Heart left ventricle (tissue), 16 donors: ENCODE results near the gene NGB. TPM values are rescaled to one million over a fixed set of nuclear protein-coding genes. Genes with fewer than 3 reads are reported as not detected.

Experiments used
- ATAC-seq, 4 donors: fragments of 200-7000 bp; cut with Tn5 transposase; one replicate each; pipeline ENCODE4 v1.9.1; 2020 to 2022; ENCODE audit warnings: moderate library complexity in 4 of 4, mild to moderate bottlenecking in 3 of 4, moderate number of reproducible peaks in 1 of 4
- DNase-seq, 5 donors: peaks; one replicate each; pipeline ENCODE4 v3.0.0-alpha.2; 2020
- H3K27ac ChIP-seq, 12 donors: fragments of 200-600 bp; sonication (generic) in 4 of 12; one replicate each; pipeline versions ENCODE4 v1.5.0 to v1.8.0; 2016 to 2022; ENCODE audit warnings: mild to moderate bottlenecking in 2 of 12
- H3K27me3 ChIP-seq, 9 donors: fragments of 200-600 bp; sonication (generic) in 2 of 9; one replicate each; pipeline versions ENCODE4 v1.5.1 to v1.8.0; 2016 to 2022; ENCODE audit warnings: mild to moderate bottlenecking in 3 of 9
- H3K36me3 ChIP-seq, 9 donors: fragments of 200-600 bp; sonication (generic) in 2 of 9; one replicate each; pipeline versions ENCODE4 v1.5.0 to v1.8.0; 2018 to 2022; ENCODE audit warnings: mild to moderate bottlenecking in 2 of 9
- H3K4me1 ChIP-seq, 12 donors: fragments of 200-600 bp; sonication (generic) in 4 of 12; one replicate each; pipeline versions ENCODE4 v1.5.0 to v1.8.0; 2016 to 2022; ENCODE audit warnings: mild to moderate bottlenecking in 3 of 12
- H3K4me3 ChIP-seq, 12 donors: fragments of 200-600 bp; sonication (generic) in 4 of 12; one replicate each; pipeline versions ENCODE4 v1.5.0 to v1.8.0; 2017 to 2022; ENCODE audit warnings: mild to moderate bottlenecking in 9 of 12, moderate library complexity in 4 of 12
- H3K9me3 ChIP-seq, 12 donors: fragments of 200-600 bp; sonication (generic) in 4 of 12; one replicate each; pipeline versions ENCODE4 v1.5.0 to v1.8.0; 2016 to 2022; ENCODE audit warnings: mild to moderate bottlenecking in 1 of 12
- POLR2A ChIP-seq, 2 donors: fragments of 450-650 bp; IDR thresholded peaks; one replicate each; pipeline ENCODE4 v1.6.1; 2017; ENCODE audit warnings: antibody characterized with exemption in 2 of 2, mild to moderate bottlenecking in 2 of 2, moderate library complexity in 2 of 2
- WGBS, 4 donors: extraction: QIAGEN DNeasy Blood & Tissue Kit in 2 of 4; methylation state at CpG; one replicate each; pipeline versions ENCODE4 v1.1.5 to v1.1.7; 2013 to 2018; 5-methylcytosine and 5-hydroxymethylcytosine counted together
- intact Hi-C, 10 donors: fragments of 100-400 bp; cut with DNase I; formaldehyde crosslinking; loops; one replicate each; pipeline versions ENCODE4 v1.11.1 to v1.14.2; 2022
- polyA plus RNA-seq, 2 donors: library from polyadenylated mRNA; stranded (reverse); fragments of 200-250 nt; gene quantifications; one replicate each; pipeline ENCODE4 v1.2.3, GENCODE V29; 2013
- total RNA-seq, 9 donors: library from RNA; depleted of rRNA in 2 of 9; stranded (reverse); fragments of >200 nt in 2 of 9; fragmentation: NEBNext Ultra II Directional in 3 of 9; extraction: Animal tissue kit (Norgen Biotek cat#: 25700) in 3 of 9; gene quantifications; one replicate each; pipeline versions ENCODE4 v1.1.0 to v1.2.4, GENCODE V29; 2016 to 2023
- TF ChIP-seq, protein P1 (sequence below), 12 donors: fragments of 200-600 bp; sonication (generic) in 4 of 12; IDR thresholded peaks; one replicate each; pipeline versions ENCODE4 v1.5.0 to v1.8.0; 2018 to 2022; ENCODE audit warnings: antibody characterized with exemption in 12 of 12, mild to moderate bottlenecking in 5 of 12
- donor health status: ischemic (EF 13 %, LVEDD 7.1; RV severe dilation, severe dysfunction).
- donor health status: healthy with polysubstance abuse.
- donor health status: DM: no; HTN: yes; CAD: no.
- donor health status: DM: no; HTN: no; CAD: no.
- donor health status: ischemic (EF 25% LVEDD 6.9; RV normal size, moderate dysfunction).
- donor health status: ischemic (EF 25% LVEDD 5.7; RV mildly dilated, moderate dysfunction).
- donor health status: healthy.
- donor health status: DM: yes; HTN: yes; CAD: no.
- donor health status: ischemic (EF 35%, LVEDD 5.7; RV mildly dilated, moderate dysfunction).
- donor health status: nonischemic (EF 11% LVEDD 7.7; RV severe dilation, severe dysfunction).
- donor health status: DM: yes; HTN: yes; CAD: no.
- donor health status: PGD.
- donor health status: ischemic (EF 29% LVEDD 5.4; RV normal size, mild dysfunction).
- donor health status: nonischemic (EF 23%, LVEDD 6.1; RV moderate dilation, normal function).

The NGB gene
- total and polyA plus RNA-seq, 11 donors, result not detected

DNA sequence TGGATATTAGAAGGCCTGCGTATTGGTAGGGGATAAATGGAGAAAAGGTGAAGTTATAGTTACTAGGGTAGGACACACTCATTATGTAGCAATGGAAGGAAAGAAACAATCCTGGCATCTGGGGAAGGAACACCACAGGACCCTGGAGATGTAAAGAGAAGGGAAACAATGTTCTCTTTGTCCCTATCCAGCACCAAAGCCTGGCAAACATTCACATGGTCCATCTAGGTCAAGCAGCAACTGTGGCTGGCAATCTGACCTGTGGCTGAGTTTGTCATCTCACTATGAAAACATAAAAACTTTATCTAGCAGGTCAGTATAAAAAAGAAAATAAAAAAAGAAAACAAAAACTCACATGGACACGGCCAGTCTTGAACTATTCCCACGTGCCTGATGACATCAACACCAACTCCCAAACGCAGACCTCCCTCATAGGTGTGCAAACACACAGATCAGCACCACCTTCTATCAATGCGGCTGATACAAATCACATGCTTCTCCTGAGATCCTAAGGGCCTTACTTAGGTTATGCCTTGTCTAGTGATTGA lies 47.1 kb upstream of the NGB start:
- intact Hi-C loops, result loop anchor here in 7 of 10 donors (5.0 to 10.0 kb wide), 6 partner anchors 161 to 446 kb away; no protein-coding TSS in a partner anchor
- H3K36me3 ChIP-seq, result no peaks in the 10 kb centered on the region
- H3K4me3 ChIP-seq, result no peak overlapping the region
- H3K27me3 ChIP-seq, result no peaks in the 10 kb centered on the region
- H3K27ac ChIP-seq, result no peak overlapping the region
- no peak for TF ChIP-seq POLR2A (IDR thresholded peaks at IDR 0.05)
- no peaks in the 10 kb centered on the region for H3K9me3 ChIP-seq
- 72 to 83% (median 81%) methylated on average over 5 of the region's 5 CpGs for WGBS, 4 donors
- H3K4me1 ChIP-seq, result peaks cover 0 to 58% (median 25%) of the 10 kb centered on the region in 12 donors
- DNase-seq (no peak), ATAC-seq (no peak)

DNA sequence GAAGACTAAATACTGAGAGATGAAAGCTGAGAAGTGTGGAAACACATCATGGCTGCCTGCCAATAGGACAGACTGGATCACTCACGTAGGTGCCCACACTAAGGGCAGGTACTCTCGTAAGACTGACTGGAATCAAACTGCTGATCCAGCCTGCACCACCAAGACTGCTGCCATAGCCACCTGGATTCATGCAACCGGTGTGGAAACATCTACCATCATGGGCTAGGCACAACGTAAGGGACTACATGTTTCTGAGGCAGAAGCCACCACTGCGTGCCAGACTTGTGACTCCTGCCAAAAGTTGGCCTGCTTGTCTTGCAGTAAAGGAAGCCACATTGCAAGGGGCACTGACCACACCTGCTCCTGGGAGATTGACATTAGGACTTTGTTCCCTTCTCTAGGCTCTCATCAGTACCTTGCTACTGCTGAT lies 45.9 kb upstream of the NGB start:
- DNase-seq, result no peak
- Histone ChIP-seq H3K9me3 (no peaks in the 10 kb centered on the region), H3K27ac (no peak overlapping the region), H3K36me3 (no peaks in the 10 kb centered on the region), H3K4me3 (no peak overlapping the region), H3K27me3 (no peaks in the 10 kb centered on the region), H3K4me1 (peaks cover 0 to 54% (median 22%) of the 10 kb centered on the region in 12 donors)
- TF ChIP-seq, protein P1, sequence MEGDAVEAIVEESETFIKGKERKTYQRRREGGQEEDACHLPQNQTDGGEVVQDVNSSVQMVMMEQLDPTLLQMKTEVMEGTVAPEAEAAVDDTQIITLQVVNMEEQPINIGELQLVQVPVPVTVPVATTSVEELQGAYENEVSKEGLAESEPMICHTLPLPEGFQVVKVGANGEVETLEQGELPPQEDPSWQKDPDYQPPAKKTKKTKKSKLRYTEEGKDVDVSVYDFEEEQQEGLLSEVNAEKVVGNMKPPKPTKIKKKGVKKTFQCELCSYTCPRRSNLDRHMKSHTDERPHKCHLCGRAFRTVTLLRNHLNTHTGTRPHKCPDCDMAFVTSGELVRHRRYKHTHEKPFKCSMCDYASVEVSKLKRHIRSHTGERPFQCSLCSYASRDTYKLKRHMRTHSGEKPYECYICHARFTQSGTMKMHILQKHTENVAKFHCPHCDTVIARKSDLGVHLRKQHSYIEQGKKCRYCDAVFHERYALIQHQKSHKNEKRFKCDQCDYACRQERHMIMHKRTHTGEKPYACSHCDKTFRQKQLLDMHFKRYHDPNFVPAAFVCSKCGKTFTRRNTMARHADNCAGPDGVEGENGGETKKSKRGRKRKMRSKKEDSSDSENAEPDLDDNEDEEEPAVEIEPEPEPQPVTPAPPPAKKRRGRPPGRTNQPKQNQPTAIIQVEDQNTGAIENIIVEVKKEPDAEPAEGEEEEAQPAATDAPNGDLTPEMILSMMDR (IDR thresholded peaks at IDR 0.05), result no peak
- TF ChIP-seq POLR2A (IDR thresholded peaks at IDR 0.05), result no peak
- intact Hi-C loops, result loop anchor here in 8 of 10 donors (2.0 to 10.0 kb wide), 7 partner anchors 160 to 445 kb away; no protein-coding TSS in a partner anchor
- 64 to 76% (median 70%) methylated on average over 4 to 5 of the region's 5 CpGs for WGBS, 4 donors
- no peak for ATAC-seq

DNA sequence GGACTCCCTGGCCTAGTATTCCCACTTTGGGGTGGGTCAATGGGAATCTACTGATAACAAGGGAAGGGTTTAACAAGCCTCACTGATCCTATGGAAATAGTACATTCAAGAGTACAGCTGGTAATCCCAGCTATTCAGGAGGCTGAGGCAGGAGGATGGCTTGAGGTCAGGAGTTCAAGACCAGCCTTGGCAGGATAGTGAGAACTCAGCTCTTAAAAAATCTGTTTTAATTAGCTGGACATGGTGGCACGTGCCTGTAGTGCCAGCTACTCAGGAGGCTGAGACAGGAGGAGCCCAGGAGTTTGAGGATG lies 45.1 kb upstream of the NGB start:
- H3K27ac ChIP-seq, result no peak overlapping the region
- no peak for DNase-seq

DNA sequence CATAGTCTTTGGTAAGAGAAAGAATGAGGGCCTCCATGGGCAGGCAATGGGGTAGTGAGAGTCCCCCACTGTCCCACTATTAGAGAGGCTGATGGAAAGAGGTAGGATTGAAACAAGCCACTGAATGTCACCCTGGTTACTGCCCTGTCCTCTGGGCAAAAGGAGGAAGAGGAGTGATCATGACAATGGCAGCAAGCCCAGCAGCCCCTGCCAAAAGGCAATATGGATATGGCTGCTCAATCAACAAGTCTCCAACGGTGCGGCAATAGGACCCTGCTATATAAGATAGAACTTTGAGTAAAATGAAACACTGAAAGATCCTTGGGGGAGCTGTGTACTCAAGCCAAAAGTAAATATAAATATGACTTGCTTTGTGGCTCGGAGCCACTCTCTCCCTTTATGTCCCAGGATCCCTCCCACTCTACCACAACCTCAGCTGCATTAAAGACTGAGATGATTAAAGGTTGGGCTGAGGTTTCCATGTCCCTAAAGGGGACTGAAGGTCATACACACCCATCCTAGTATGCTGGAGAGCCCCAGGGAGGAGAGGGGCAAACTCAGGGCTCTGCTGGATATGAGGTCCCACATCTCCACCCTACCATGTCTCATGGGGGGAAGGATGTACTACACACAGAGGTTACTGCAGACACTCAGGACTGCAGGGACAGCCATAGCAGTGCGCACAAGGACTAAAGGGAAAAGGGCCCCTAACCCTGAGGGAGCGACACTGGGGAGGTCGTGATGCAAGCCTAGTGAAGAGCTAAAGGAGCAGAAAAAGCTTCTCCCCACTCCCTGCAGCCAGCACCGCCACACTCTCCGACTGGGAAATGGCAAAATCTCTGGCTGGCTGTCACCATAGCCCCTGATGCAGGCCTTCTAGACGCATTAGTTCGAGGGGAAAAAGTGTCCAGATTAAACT lies 43.8 kb upstream of the NGB start:
- no peaks in the 10 kb centered on the region for H3K27me3 ChIP-seq
- WGBS, 4 donors, result 62 to 73% (median 69%) methylated on average over 10 of the region's 10 CpGs
- ATAC-seq (no peak), DNase-seq (no peak)
- H3K4me1 ChIP-seq, result peaks cover 0 to 49% (median 21%) of the 10 kb centered on the region in 12 donors
- no peaks in the 10 kb centered on the region for H3K9me3 ChIP-seq
- H3K27ac ChIP-seq, result peak overlapping the region in 1 of 12 donors; percentile 60
- intact Hi-C loops, result loop anchor here (2.0 to 10.0 kb wide), 7 partner anchors 157 to 442 kb away; no protein-coding TSS in a partner anchor
- no peak for TF ChIP-seq POLR2A (IDR thresholded peaks at IDR 0.05)
- TF ChIP-seq, protein P1 (IDR thresholded peaks at IDR 0.05), result no peak
- H3K4me3 ChIP-seq, result no peak overlapping the region
- H3K36me3 ChIP-seq, result peaks cover 0 to 10% (median 0%) of the 10 kb centered on the region in 9 donors

More for the DNA sequence above, 45.1 kb upstream of the NGB start:
- TF ChIP-seq, protein P1 (IDR thresholded peaks at IDR 0.05), result no peak
- no peak for TF ChIP-seq POLR2A (IDR thresholded peaks at IDR 0.05)
- peaks cover 0 to 53% (median 22%) of the 10 kb centered on the region in 12 donors for H3K4me1 ChIP-seq
- no peaks in the 10 kb centered on the region for H3K27me3 ChIP-seq
- H3K9me3 ChIP-seq, result no peaks in the 10 kb centered on the region
- intact Hi-C loops, result loop anchor here in 8 of 10 donors (2.0 to 10.0 kb wide), 7 partner anchors 159 to 444 kb away; no protein-coding TSS in a partner anchor
- ATAC-seq, result no peak
- H3K4me3 ChIP-seq, result no peak overlapping the region
- H3K36me3 ChIP-seq, result peaks cover 0 to 6% (median 0%) of the 10 kb centered on the region in 9 donors
- 25 to 47% (median 40%) methylated on average over 1 of the region's 1 CpG for WGBS, 4 donors
